BJ (cell line): ENCODE measurements around the gene ANKDD1B. TPM values are rescaled to one million over a fixed set of nuclear protein-coding genes. Genes with fewer than 3 reads are reported as not detected.
"Not testable (repeated sequence)": the region's sequence is repeated elsewhere in the genome, so short reads cannot be mapped to it uniquely, and the experiment has no call there.

Experiments used
- CTCF ChIA-PET: fragments of 350-600 bp; formaldehyde crosslinking; extraction: SDS; loops from one replicate; lab custom pipeline; 2021; ENCODE audit warnings: antibody characterized with exemption, inconsistent platforms; lab: Yijun Ruan, JAX
- POLR2A ChIA-PET: fragments of 300-600 bp; sonication (Branson Sonifier 250); formaldehyde crosslinking; extraction: SDS; loops from one replicate; lab custom pipeline; 2021; ENCODE audit warnings: antibody characterized with exemption; lab: Charles Lee
- DNase-seq: peaks from one replicate; pipeline ENCODE4 v3.0.0-alpha.2; 2011; ENCODE audit warnings: low read depth
- H3K27me3 ChIP-seq: 2 replicates; pipeline ENCODE4 v1.6.0; 2011; ENCODE audit warnings: low read length; ENCODE audit not compliant: control insufficient read depth, insufficient read depth
- H3K36me3 ChIP-seq: 2 replicates; pipeline ENCODE4 v1.5.1; 2011; ENCODE audit warnings: low read length; ENCODE audit not compliant: control insufficient read depth, insufficient read depth
- H3K4me3 ChIP-seq: 2 replicates; pipeline ENCODE4 v1.5.1; 2011; ENCODE audit warnings: low read depth, mild to moderate bottlenecking, control low read depth, low read length
- polyA plus RNA-seq: library from polyadenylated mRNA; depleted of rRNA; stranded (reverse); fragments of >200 nt; gene quantifications from 2 replicates; pipeline ENCODE4 v1.2.3, GENCODE V29; 2011
- TF ChIP-seq, protein P1 (sequence below): IDR thresholded peaks from 2 replicates; pipeline ENCODE4 v1.5.1; 2011; ENCODE audit warnings: low read depth, mild to moderate bottlenecking, control low read depth, inconsistent platforms, low read length, moderate library complexity; ENCODE audit not compliant: insufficient read depth

ANKDD1B gene
- polyA plus RNA-seq, 1 experiment = 0.18 TPM

GRCh38 chr5:75610201-75610600, 1.1 kb upstream of the ANKDD1B start:
- Histone ChIP-seq H3K36me3 (no peaks in the 10 kb centered on the region), H3K27me3 (no peaks in the 10 kb centered on the region), H3K4me3 (no peak overlapping the region)
- no peak for DNase-seq
- CTCF ChIA-PET = no interaction called here
- TF ChIP-seq, protein P1, sequence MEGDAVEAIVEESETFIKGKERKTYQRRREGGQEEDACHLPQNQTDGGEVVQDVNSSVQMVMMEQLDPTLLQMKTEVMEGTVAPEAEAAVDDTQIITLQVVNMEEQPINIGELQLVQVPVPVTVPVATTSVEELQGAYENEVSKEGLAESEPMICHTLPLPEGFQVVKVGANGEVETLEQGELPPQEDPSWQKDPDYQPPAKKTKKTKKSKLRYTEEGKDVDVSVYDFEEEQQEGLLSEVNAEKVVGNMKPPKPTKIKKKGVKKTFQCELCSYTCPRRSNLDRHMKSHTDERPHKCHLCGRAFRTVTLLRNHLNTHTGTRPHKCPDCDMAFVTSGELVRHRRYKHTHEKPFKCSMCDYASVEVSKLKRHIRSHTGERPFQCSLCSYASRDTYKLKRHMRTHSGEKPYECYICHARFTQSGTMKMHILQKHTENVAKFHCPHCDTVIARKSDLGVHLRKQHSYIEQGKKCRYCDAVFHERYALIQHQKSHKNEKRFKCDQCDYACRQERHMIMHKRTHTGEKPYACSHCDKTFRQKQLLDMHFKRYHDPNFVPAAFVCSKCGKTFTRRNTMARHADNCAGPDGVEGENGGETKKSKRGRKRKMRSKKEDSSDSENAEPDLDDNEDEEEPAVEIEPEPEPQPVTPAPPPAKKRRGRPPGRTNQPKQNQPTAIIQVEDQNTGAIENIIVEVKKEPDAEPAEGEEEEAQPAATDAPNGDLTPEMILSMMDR = no peak
- POLR2A ChIA-PET = no interaction called here

DNA sequence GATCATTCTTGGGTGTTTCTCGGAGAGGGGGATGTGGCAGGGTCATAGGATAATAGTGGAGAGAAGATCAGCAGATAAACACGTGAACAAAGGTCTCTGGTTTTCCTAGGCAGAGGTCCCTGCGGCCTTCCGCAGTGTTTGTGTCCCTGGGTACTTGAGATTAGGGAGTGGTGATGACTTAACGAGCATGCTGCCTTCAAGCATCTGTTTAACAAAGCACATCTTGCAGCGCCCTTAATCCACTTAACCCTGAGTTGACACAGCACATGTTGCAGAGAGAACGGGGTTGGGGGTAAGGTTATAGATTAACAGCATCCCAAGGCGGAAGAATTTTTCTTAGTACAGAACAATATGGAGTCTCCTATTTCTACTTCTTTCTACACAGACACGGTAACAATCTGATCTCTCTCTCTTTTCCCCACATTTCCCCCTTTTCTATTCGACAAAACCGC, 368 bp upstream of the ANKDD1B start:
- H3K4me3 ChIP-seq = peak overlapping the region; percentile 36
- H3K36me3 ChIP-seq, POLR2A ChIA-PET, CTCF ChIA-PET, H3K27me3 ChIP-seq, DNase-seq: not testable (repeated sequence)

DNA sequence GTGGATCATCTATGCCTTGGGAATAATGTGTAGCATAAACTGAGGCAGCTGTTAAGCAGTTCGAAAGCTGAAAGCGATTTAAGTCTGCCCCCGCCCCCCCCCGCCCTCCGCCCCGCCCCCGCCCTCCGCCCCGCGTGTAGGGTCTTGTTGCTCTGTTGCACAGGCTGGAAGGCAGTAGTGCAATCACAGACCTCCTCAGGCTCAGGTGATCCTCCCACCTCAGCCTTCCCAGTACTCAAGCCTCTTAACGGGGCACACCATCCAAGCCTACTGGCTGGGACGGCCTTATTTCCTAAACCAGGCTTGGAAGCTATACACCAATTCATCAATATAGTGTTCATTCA, 945 bp downstream of the ANKDD1B start:
- TF ChIP-seq, protein P1 = no peak
- H3K36me3 ChIP-seq = no peaks in the 10 kb centered on the region
- no peaks in the 10 kb centered on the region for H3K27me3 ChIP-seq
- POLR2A ChIA-PET = no interaction called here
- CTCF ChIA-PET = no interaction called here
- H3K4me3 ChIP-seq = peak overlapping the region; percentile 36
- DNase-seq = no peak

GRCh38 chr5:75612901-75613300, 1.6 kb downstream of the ANKDD1B start:
- CTCF ChIA-PET = no interaction called here

GRCh38 chr5:75614176-75614575, 2.9 kb downstream of the ANKDD1B start:
- no peaks in the 10 kb centered on the region for H3K27me3 ChIP-seq
- H3K36me3 ChIP-seq = no peaks in the 10 kb centered on the region
- no peak overlapping the region for H3K4me3 ChIP-seq
- ChIA-PET POLR2A (no interaction called here), CTCF (no interaction called here)
- DNase-seq = no peak
- TF ChIP-seq, protein P1 = no peak

More at GRCh38 chr5:75612901-75613300, 1.6 kb downstream of the ANKDD1B start:
- H3K4me3 ChIP-seq = no peak overlapping the region
- TF ChIP-seq, protein P1 = no peak
- POLR2A ChIA-PET = no interaction called here
- no peak for DNase-seq
- H3K36me3 ChIP-seq = no peaks in the 10 kb centered on the region
- H3K27me3 ChIP-seq = no peaks in the 10 kb centered on the region

DNA sequence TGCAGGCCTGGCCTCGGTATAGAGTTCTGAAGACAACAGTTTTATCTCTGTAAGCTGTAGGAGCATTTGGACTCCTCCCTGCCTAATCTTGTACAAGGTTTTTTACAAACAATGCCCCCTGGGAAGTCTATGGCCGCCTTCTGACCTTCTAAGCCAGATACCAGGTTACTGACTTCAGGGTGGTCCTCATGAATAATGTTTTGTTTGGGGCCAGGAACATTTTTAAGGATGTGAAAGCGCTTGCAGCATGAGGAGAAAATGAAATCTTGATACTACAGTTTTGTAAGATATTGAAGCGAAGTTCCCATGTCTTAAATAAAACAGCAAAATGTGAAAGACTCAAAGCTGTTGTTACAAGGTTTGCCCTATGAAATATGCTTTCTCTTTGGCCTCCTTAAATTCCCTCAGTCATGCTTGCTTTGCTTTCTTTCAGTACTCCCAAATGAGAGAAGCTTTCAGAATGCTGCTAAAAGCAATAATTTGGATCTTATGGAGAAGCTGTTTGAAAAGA, 5.2 kb downstream of the ANKDD1B start:
- Histone ChIP-seq H3K27me3 (no peaks in the 10 kb centered on the region), H3K4me3 (no peak overlapping the region), H3K36me3 (no peaks in the 10 kb centered on the region)
- ChIA-PET POLR2A (no interaction called here), CTCF (interaction anchor here (0.7 kb wide), 1 partner anchor 76 kb away, joined by 3 read pairs; no protein-coding TSS in a partner anchor)
- TF ChIP-seq, protein P1 = no peak
- no peak for DNase-seq
